Activated CD8-positive, alpha-beta memory T cell treated with anti-CD3 and anti-CD28 coated beads for 36 hours (primary cell): ENCODE measurements around the gene MLYCD. TPM values are rescaled to one million over a fixed set of nuclear protein-coding genes. Genes with fewer than 3 reads are reported as not detected.

Source experiments
- CTCF ChIA-PET: fragments of 350-600 bp; sonication (Branson Sonifier 250); formaldehyde crosslinking; loops from one replicate; lab custom pipeline; 2021; ENCODE audit warnings: antibody characterized with exemption; lab: Charles Lee
- POLR2A ChIA-PET: fragments of 350-600 bp; sonication (Branson Sonifier 250); formaldehyde crosslinking; loops from one replicate; lab custom pipeline; 2021; ENCODE audit warnings: antibody characterized with exemption; lab: Charles Lee
- total RNA-seq, 2 experiments: library from RNA; stranded (reverse); gene quantifications; one replicate each; pipeline ENCODE4 v1.2.3, GENCODE V29; 2021

The MLYCD gene
- total RNA-seq, 2 experiments from 2014 or later, result 3.6 TPM

DNA sequence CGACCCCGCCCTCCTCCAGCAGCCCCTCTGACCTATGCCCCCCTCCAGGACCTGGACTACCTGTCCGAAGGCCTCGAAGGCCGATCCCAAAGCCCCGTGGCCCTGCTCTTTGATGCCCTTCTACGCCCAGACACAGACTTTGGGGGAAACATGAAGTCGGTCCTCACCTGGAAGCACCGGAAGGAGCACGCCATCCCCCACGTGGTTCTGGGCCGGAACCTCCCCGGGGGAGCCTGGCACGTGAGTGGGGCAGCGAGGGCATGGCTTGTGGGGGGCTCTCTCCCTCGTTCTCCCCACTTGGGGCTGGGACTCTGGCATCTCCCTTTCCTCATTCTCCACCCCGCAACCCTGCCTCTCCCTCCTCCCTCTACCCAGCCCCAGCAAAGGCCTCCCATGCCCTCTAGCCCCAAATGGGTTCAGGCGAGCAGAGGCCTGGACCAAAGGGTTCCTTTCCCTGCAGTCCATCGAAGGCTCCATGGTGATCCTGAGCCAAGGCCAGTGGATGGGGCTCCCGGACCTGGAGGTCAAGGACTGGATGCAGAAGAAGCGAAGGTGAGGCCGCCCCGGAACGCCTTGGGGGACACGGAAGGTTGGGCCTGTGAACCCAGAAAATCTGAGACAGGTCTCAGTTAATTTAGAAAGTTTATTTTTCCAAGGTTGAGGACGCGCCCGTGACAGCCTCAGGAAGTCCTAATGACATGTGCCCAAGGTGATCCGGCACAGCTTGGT, 61.8 kb downstream of the MLYCD start:
- POLR2A ChIA-PET, result no interaction called here
- CTCF ChIA-PET, result no interaction called here

- POLR2A ChIA-PET, result no interaction called here
Observed at GRCh38 chr16:83961591-83961990, 62.7 kb downstream of the MLYCD start.

GRCh38 chr16:83963277-83964119, 64.6 kb downstream of the MLYCD start:
- ChIA-PET CTCF (no interaction called here), POLR2A (no interaction called here)

More at GRCh38 chr16:83961591-83961990, 62.7 kb downstream of the MLYCD start:
- CTCF ChIA-PET, result no interaction called here

- ChIA-PET POLR2A (no interaction called here), CTCF (no interaction called here)
Observed at GRCh38 chr16:83964684-83965443, 65.9 kb downstream of the MLYCD start.

DNA sequence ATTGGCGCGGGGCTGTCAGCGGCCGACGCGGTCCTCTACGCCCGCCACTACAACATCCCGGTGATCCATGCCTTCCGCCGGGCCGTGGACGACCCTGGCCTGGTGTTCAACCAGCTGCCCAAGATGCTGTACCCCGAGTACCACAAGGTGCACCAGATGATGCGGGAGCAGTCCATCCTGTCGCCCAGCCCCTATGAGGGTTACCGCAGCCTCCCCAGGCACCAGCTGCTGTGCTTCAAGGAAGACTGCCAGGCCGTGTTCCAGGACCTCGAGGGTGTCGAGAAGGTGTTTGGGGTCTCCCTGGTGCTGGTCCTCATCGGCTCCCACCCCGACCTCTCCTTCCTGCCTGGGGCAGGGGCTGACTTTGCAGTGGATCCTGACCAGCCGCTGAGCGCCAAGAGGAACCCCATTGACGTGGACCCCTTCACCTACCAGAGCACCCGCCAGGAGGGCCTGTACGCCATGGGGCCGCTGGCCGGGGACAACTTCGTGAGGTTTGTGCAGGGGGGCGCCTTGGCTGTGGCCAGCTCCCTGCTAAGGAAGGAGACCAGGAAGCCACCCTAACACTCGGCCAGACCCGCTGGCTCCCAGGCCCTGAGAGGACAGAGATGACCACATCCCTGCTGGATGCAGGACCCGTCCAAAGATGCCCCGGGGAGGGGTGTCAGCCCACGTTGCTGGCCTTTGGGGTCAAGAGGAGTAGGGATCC, 66.7 kb downstream of the MLYCD start:
- POLR2A ChIA-PET, result no interaction called here

DNA sequence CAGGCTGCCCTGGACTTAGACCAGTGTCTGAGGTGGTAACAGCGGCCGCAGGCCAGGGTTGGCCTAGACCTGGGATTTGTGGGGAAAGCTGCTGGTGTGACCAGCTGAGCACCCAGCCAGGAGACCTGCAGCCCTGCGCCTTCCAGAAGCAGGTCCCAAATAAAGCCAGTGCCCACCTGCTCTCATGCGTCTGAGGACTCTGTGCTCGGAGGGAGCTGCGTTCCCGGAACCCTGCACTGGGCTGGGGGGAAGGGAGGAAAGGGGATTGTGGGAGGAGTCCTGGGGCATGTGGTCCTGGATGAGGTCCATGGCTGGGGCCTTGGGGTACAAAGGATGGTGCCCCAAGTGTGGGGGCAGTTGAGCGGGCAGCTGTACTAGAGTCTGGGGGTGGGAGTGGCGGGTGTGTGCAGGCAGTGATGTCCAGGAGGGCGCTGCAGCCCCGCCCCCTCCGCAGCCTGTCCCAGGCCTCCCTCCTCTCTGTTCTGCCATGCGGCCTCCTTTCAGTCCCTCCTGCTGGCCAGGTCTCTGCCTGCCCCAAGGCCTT, 67.3 kb downstream of the MLYCD start:
- CTCF ChIA-PET, result no interaction called here

More for the DNA sequence above, 66.7 kb downstream of the MLYCD start:
- CTCF ChIA-PET, result no interaction called here

GRCh38 chr16:83967091-83967490, 68.2 kb downstream of the MLYCD start:
- CTCF ChIA-PET, result no interaction called here
- POLR2A ChIA-PET, result no interaction called here

More for the DNA sequence above, 67.3 kb downstream of the MLYCD start:
- POLR2A ChIA-PET, result no interaction called here

DNA sequence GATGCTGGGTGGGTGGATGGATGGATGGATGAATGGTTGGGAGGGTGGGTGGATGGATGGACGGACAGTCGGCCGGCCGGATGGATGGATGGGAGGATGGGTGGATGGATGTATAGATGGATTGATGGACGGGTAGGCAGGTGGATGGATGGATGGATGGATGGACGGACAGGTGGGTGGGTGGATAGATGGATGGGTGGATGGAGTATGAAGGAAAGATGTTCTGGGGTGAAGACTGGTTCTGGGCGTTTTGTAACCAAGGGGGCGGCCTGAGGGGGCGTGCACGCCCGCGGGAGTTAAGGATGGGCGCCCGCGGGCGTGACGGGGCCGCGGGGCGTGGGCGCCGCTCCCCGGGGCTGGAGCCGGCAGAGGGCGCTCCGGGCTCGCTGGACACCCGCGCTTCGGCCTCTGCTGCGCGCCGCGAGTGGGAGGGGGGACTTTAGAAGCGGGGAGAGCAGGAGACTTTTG, 69.0 kb downstream of the MLYCD start, which contains the start of gene NECAB2:
Gene NECAB2, plus strand, starts transcription at position 407 of the 468 bp plus-strand sequence. CDS start 405 bp downstream, outside the sequence.
- CTCF ChIA-PET, result no interaction called here
- POLR2A ChIA-PET, result no interaction called here

DNA sequence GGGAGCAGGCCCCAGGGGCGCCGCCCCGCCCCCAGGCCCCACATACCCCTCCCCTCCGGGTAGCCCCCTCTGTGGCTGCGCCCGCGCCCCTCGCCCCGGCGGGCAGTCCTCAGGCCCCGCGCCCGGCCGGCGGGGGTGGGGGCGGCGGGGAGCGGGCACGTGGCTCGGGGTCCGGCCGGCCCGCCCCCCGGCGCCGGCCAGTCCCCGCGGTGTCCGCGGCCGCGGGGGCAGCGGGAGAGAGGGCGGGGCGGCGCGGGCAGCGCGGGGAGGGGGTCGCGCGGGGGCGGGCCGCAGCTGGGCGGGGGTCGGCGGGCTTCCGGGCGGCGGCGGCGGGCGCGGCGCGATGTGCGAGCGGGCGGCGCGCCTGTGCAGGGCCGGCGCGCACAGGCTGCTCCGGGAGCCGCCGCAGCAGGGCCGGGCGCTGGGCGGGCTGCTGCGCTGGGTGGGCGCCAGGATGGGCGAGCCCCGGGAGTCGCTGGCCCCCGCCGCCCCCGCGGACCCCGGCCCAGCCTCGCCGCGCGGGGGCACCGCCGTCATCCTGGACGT, 69.5 kb downstream of the MLYCD start:
- ChIA-PET CTCF (no interaction called here), POLR2A (no interaction called here)

DNA sequence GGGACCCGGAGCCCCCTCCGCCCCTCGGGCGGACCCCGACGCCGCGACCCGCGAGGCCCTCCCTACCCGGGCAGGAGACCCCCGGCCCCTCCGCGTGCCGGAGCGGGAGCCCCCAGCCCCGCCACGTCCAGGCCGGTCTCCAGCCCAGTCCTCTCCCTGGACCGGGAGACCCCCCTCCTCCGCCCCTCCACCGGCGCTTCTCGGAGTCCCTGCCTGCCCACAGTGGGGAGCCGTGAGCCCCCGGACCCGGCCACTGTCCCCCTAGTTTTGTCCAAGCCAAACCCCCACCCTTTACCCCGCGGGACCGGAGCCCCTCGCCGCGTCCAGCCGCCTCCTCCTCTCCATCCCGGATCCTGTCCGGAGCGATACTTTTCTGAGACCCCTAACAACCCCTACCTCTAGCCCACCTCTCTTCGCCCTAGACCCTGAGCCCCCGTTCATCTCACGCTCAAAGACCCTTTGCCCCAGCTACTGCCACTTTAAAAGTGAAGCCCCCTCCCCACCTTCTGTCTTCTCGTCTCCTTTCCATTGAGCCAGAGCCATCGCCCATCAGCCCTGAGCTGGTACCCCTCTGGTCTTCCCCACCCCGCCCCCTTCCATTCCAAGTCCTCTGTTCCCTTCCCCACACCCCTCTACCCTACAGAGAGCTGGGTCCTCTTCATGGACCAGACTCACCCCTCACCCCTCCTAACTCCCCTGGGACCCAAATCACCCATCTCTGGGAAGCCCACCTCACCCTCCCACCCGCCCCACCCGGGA, 70.2 kb downstream of the MLYCD start:
- ChIA-PET CTCF (interaction anchor here (0.8 to 1.2 kb wide), 2 partner anchors 94 to 97 kb away, joined by 3 to 4 read pairs; no protein-coding TSS in a partner anchor), POLR2A (no interaction called here)

- ChIA-PET POLR2A (no interaction called here), CTCF (interaction anchor here (0.8 to 1.9 kb wide), 3 partner anchors 13 to 96 kb away, joined by 3 to 5 read pairs (median 4); no protein-coding TSS in a partner anchor)
Observed at GRCh38 chr16:83969771-83970429, 71.0 kb downstream of the MLYCD start.

GRCh38 chr16:83970430-83970815, 71.5 kb downstream of the MLYCD start:
- ChIA-PET POLR2A (interaction anchor here (0.7 kb wide), 1 partner anchor 209 kb away, joined by 5 read pairs; no protein-coding TSS in a partner anchor), CTCF (interaction anchor here (1.1 to 1.9 kb wide), 2 partner anchors 14 to 114 kb away, joined by 3 to 5 read pairs; no protein-coding TSS in a partner anchor)

- CTCF ChIA-PET, result interaction anchor here (1.1 to 1.9 kb wide), 2 partner anchors 15 to 113 kb away, joined by 3 to 5 read pairs; no protein-coding TSS in a partner anchor
Observed at GRCh38 chr16:83971165-83972130, 72.5 kb downstream of the MLYCD start.

GRCh38 chr16:83972256-83973008, 73.5 kb downstream of the MLYCD start:
- CTCF ChIA-PET, result no interaction called here
- POLR2A ChIA-PET, result no interaction called here

More at GRCh38 chr16:83971165-83972130, 72.5 kb downstream of the MLYCD start:
- POLR2A ChIA-PET, result no interaction called here

- CTCF ChIA-PET, result no interaction called here
- POLR2A ChIA-PET, result no interaction called here
Observed at GRCh38 chr16:83973077-83973476, 74.2 kb downstream of the MLYCD start.
